GM21825 (cell line): ENCODE data around the gene NCOA7.

Source experiments
- ATAC-seq: cut with Tn5 transposase; IDR thresholded peaks from one replicate; pipeline ENCODE4 v1.9.1; 2021; ENCODE audit warnings: mild to moderate bottlenecking, moderate library complexity; ENCODE audit not compliant: unreplicated experiment

Gene NCOA7

GRCh38 chr6:125811259-125811658, 20.5 kb downstream of the NCOA7 start:
- no peak for ATAC-seq

DNA sequence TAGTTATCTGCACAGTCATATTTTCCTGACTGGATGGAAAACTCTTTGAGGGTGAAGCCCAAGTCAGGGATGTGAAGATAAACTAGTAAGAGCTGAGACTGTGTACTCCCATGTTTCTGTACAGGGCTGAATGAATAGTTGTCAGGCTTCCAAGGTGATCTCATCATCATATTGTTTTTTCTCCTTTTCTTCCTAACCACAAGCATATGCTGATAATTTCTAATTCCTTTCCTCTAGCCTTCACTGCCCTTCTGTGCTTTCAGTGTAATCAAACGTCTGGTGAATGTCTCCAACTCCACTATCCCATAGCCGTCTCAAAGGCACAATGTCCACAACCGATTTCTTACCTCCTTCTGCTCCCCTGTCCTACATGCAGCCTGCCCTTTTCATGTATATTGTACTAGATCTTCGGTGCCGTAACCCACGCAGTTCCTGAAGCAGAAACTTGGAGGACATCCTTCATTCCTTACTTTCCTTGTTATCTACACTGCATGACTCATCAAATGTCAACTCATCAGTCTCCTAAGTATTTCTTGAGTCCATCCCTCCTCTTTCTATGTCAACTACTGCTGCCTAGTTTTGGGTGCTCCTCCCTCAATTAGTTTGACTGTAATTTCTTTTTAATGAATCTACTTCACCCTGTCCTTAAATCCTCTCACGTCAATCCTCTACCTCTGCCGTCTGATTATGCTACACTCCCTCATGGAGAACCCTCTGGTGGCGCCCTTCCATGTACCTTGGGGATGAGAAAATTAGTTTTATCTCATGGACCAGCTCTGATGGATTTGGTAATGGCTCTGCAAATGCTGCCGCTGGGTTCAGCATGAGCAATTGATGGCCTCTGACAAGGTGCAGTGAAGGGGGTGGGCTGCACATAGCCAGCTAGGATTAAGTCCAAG, 21.9 kb downstream of the NCOA7 start:
- ATAC-seq: no peak

GRCh38 chr6:125814481-125814880, 23.7 kb downstream of the NCOA7 start:
- ATAC-seq: peak; percentile 46

DNA sequence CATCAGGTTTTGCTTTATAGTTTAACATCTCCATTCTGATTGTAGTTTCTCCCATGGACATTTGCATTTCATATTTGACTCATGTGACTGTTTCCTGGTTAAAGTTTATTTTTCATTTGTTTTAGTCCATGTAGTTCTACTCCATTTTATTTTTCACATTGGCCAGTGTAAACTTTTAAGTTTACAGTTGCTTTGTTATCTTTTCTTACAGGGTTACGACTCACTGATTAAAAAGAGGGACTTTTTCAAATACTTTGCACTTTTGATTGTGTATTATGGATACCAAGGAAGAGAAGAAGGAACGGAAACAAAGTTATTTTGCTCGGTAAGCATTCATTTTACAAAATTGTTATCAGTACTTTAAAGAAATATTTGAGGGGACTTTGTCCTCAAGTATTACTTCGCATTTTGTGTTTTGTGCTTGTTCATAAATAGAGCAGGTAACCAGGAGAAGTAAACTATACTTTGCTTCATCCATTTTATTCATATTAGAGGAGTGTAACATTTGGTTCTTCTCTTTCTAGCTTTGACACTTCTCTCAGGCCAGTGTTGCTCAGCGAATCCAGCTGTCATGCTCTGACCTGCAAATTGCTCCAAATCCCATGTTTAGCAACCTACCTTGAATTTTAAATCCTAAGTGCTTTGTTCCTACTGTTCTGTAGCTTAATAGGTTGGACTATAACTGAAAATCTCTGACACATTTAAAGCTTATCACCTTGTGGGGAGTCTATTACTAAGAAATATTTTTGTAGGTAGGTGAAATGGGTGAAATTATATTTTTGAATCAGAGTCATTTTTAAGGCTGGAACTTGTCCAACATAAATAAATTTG, 24.5 kb downstream of the NCOA7 start:
- no peak for ATAC-seq

DNA sequence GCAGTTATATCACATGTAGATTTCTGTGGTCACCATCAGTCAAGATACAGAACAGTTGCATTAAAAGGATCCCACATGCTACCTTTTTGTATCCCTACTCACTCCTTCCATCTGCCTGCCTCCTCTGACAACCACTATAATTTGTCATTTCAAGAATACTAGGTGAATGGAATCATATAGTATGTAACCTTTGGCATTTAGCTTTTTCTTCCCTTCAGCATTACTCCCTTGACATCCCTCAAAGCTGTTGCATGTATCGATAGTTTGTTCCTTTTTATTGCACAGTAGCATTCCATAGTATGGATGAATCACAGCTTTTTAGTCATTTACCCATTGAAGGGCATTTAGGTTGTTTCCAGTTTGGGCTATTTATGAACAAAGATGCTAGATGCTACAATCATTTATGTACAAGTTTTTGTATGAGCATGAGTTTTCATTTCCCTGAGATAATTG, 26.1 kb downstream of the NCOA7 start:
- no peak for ATAC-seq

DNA sequence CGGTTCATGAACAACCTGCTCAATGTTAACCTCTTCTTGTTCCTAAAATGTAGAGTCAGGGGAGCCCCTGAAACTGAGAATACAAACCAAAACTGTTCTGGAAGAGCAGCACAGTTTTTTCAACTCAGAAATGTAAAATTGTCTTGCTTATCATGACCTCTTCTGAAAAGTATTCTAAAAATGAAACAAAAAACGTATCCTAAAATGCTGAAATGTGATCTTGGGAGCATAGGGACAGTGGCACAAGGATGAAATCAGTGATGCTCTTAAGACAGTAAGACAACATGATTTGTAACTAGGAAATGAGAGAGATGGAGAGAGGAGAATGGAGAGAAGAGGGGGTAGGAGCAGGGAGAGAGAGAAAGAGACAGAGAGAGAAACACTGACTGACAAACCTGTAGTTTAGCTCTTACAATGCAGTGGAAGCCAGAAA, 27.5 kb downstream of the NCOA7 start:
- peak; percentile 39 for ATAC-seq

- ATAC-seq: no peak
Measured at GRCh38 chr6:125818772-125819260, 28.1 kb downstream of the NCOA7 start.

- no peak for ATAC-seq
Measured at GRCh38 chr6:125819535-125820326, 29.0 kb downstream of the NCOA7 start.

DNA sequence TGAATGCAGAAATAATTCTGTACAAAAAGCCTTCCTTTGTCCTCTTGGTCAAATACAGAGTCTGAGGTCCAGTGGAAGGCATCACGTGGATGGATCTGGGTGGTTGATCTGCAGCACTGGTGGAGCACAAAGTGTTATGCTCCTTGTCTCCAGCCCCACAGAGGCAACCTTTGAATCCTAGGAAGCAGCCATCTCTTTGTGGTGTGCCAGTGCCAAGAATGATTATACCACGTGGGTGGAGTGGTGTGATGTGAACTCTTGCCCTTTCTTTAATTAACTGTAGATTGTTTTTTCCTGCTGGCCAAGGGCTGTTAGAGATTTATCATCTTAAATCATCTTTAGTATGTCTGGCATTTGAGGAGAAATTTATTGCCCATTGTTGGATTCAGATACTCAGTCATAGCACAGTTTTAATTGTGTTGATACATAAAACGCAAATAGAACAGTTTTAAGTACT, 31.1 kb downstream of the NCOA7 start:
- no peak for ATAC-seq

DNA sequence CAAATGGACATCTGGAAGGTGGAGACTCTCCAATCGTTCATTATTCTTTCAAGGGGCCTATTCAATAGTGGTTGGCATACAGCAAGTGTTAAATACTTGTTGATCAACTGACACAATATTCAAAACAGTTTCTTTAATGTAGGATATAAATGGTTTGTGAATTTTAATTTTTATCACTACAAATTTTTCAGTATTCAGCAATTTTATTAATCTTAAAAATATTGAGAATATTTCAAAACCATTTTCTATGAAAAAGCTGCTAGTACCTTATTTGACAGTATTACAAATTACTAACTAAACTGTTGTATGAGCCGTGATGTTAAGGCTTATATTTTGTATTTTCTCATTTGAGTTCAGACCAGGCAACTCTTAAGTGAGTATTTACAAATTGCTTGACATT, 32.4 kb downstream of the NCOA7 start:
- no peak for ATAC-seq

- no peak for ATAC-seq
Measured at GRCh38 chr6:125824946-125825771, 34.4 kb downstream of the NCOA7 start.

DNA sequence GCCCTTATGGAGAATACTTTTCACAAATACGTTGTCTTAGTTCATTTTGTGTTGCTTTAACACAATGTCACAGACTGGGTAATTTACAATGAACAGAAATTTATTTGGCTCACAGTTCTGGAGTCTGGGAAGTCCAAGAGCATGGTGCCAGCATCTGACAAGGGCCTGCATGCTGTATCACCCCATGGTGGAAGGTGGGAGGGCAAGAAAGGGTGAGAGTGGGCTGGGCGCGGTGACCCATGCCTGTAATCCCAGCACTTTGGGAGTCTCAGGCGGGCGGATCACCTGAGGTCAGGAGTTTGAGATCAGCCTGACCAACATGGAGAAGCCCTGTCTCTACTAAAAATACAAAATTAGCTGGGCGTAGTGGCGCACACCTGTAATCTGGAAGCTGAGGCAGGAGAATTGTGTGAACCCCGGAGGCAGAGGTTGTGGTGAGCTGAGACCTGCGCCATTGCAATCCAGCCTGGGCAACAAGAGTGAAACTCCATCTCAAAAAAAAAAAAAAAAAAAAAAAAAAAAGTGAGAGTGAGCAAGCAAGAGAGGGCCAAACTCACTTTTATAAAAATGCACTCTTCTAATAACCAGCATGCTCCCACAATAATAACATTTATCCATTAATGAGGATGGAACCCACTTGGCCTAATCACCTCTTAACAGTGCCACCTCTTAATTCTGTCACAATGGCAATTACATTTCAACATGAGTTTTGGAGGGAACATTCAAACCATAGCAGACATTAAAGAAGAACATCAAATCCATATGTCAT, 36.1 kb downstream of the NCOA7 start:
- ATAC-seq: no peak

GRCh38 chr6:125827788-125828320, 37.1 kb downstream of the NCOA7 start:
- ATAC-seq: no peak

DNA sequence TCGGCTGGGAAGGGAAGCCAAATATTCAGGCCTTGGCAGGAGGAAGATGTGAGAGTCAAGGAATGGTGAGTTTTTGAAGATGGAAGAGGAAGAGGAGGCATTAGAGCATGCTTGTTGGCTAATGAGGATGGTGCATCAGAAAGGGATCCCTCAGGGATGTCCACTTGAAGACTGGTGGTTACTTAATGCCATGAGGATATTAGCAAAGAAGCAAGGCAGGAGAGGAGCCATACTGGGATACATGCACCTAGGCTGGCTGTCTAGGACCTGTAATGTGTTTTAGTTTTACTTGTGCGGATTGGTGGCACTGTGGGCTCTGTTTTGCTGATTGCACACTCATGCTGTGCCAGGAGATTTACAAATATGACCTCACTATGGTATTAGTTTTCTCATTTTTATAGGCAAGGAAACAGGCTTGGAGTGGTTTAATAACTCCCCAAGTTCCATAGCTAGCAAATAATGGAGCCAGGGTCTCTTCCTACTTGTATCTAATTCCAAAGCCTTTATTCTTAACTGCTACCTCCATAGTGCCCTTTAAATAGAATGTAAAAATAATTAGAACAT, 37.8 kb downstream of the NCOA7 start:
- ATAC-seq: no peak

DNA sequence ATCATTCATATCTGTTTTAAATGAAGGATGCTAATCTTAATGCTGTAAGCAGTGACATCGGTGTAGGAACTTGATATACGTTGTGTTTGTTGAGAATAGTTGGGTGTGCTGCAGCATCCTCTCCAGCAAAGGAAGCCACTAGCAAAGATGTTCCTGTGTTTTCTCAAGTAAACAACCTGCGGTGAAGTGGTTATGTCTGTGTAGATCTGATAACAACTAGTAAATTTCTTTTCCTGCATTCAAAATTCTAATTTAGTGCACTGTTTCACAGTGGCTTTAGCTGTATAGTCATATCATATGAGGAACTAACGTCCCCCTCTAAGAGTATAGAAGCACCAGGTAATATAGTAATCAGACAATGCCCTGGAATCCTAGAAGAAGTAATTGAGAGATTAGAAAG, 38.7 kb downstream of the NCOA7 start:
- ATAC-seq: no peak

DNA sequence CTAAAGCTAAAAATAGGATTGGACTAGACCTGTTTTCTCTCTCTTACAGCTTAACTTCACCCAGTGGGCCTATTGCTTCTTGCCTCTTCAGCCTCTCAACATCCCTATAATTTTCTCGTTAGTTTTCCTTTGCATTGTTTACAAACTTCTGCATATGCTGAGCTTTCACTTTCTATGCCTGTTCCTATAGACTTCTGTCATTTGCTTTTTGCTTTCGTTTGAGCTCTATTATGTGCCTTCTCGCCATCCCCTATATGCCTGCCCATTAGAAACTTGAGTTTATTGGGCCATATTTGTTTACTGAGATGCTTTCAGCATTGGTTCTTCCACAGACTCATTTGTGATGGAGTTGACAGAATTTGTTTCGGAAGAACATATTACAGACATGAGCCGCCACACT, 40.9 kb downstream of the NCOA7 start:
- no peak for ATAC-seq

GRCh38 chr6:125832391-125833117, 41.8 kb downstream of the NCOA7 start:
- no peak for ATAC-seq

- ATAC-seq: peak; percentile 87
Measured at GRCh38 chr6:125834348-125834747, 43.6 kb downstream of the NCOA7 start.
